NCI-H2029 treated with DMSO at 0.1 percent for 48 hours (cell line): ENCODE results near the gene CCM2L.

ENCODE experiments used
- DNase-seq: peaks from one replicate; lab custom pipeline; 2025; lab: John Stamatoyannopoulos, UW

CCM2L gene

DNA sequence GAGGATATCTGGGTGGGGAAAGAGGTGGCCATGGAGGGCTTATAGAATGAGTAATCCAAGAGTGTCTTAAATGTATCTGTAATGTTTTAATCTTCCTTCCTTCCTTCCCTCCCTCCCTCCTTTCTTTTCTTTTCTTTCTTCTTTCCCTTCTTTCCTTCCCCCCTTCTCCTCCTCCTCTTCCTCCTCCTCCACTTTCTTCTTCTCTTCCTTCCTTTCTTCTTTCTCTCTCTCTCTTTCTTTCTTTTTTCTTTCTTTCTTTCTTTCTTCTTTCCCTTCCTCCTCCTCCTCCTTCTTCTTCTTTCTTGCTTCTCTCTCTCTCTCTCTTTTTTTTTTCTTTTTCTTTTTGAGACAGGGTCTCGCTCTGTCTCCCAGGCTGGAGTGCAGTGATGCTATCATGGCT is 49.0 kb downstream of the CCM2L start:
- no peak for DNase-seq

- DNase-seq, result no peak
Observed at GRCh38 chr20:32062776-32063170, 52.5 kb downstream of the CCM2L start.

DNA sequence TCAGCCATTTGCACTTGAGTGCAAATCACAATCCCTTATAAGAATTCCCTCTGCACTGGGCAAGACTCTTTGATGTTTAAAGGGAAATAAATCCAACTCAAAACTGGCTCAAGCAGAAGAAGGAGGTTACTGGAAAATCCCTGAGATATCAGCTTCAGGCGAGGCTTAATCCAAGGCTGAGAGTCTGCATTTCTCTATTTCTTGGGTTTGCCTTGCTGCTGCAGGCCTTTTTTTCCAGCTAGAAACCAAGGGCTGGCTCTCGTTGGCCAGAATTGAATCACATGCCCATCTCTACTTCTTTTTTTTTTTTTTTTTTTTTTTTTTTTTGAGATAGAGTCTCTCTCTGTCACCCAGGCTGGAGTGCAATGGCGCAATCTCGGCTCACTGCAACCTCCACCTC is 53.5 kb downstream of the CCM2L start:
- no peak for DNase-seq

DNA sequence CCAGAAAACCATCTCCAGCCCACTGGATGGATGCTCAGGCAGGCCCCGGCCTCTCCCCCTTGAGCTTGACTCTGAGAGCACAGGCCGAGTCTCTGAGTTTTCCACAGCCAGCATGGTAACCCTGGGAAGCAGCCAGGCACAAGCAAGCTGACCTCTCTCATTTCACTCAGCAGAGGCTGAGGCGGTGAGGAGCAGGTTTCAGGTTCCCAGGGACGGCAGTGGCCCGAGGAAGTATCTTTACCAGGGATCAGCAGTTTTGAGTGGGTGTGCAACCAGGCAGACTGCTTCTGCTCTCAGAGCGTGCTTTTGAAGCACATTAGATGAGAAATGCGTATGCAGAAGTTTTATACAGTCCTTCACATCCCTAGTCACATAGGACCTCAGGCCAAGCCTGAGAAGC is 54.4 kb downstream of the CCM2L start:
- no peak for DNase-seq

DNA sequence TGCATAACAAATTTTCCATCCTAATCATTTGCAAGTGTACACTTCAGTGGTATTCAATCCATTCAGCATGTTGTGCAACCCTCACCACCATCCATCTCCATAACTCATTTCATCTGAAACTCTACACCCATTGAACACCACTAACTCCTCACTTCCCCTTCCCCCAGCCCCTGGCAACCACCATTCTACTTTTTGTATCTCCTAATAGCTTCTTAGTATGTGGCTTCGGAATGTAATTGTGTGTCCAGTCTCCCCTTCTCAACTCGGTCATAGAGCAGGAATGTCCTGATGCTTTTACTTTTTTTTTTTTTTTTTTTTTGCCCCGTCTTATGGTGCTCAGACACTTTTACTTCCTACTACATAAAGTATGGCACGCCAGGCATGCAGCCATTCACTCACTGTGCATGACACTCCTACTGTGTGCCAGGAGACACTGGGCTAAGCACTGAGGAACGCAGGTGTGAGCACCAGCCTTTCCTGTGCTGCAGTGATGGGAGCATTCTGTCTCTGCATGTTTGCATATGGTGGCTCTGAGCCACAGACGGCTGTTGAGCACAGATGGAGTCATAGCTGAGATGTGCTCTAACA is 57.1 kb downstream of the CCM2L start:
- no peak for DNase-seq

DNA sequence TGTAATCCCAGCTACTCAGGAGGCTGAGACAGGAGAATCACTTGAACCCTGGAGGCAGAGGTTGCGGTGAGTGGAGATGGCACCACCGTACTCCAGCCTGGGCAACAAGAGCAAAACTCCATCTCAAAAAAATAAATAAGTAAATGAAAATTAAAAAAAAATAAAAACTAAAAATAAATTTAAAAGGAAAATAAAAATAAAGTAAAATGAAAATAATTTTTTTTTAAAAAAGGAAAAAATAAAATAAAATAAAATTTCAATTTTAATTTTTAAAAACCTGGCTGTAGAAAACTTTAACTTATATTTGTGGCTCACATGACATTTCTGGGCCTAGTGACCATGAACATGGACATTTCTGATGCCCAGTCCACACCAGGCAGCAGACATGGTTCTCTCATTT is 57.9 kb downstream of the CCM2L start:
- no peak for DNase-seq

DNA sequence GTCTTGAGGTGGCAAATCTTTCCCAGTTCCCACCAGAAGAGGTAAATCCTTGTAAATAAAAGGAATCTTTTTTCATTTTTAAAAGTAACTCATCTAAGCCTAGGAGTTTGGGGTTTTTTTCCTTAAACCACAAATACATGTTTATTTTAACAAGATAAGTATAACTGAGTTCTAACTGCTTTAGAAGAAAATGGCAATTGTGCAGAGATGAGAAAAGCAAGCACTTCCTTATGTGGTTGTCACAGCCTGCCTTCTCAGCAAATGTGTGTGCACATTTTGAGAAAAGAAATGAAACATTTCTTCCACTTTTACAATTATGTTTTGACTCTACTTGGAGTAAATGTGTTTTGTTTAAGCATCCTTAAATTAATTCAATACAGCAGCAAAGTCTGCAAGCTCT is 59.5 kb downstream of the CCM2L start:
- no peak for DNase-seq

DNA sequence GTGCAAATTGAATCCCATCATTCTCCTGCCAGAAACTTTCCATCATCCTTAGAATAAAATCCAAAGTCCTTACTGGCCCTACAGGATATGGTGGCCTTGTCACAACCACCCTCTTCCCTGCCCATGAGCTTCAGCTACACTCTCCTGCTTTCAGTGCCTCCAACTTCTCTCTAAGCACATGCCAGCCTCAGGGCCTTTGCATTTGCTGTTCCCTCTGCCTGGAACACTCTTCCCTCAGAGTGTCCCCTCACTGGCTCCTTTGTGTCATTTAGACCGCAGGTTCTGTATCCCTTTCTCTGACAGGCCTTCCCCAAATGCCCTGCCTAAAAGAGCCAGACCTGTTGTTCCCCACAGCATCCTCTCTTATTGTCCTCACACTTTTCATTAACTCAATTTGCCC is 60.0 kb downstream of the CCM2L start:
- DNase-seq, result no peak

DNA sequence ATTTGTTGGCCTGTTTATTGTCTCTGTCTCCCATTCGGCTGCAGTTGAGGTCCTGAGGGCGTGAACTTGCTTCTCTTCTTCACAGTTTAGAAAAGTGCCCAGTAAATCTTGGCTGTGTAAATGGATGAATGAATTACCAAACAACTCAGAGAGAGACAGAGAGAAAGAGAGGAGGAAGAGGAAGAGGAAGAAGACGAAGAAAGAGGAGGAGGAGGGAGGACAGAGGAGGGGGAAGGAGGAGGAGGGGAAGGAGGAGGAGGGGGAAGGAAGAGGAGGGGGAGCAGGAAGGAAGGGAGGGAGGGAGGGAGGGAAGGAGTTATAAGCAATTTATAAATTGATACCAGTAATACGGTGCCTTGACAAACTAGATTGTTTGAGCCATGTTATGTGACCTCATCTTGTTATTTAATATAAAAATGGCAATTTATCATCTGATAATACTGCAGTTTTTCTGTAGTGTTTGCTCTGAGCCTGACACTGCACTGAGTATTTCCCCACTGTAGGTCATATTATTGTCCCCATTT is 60.5 kb downstream of the CCM2L start:
- no peak for DNase-seq

- DNase-seq, result no peak
Observed at GRCh38 chr20:32071395-32072167, 61.3 kb downstream of the CCM2L start.

- DNase-seq, result no peak
Observed at GRCh38 chr20:32072168-32072750, 62.0 kb downstream of the CCM2L start.

GRCh38 chr20:32075534-32075933 is 65.3 kb downstream of the CCM2L start:
- no peak for DNase-seq

- DNase-seq, result no peak
Observed at GRCh38 chr20:32077190-32077589, 67.0 kb downstream of the CCM2L start.

- no peak for DNase-seq
Observed at GRCh38 chr20:32078322-32078721, 68.1 kb downstream of the CCM2L start.

DNA sequence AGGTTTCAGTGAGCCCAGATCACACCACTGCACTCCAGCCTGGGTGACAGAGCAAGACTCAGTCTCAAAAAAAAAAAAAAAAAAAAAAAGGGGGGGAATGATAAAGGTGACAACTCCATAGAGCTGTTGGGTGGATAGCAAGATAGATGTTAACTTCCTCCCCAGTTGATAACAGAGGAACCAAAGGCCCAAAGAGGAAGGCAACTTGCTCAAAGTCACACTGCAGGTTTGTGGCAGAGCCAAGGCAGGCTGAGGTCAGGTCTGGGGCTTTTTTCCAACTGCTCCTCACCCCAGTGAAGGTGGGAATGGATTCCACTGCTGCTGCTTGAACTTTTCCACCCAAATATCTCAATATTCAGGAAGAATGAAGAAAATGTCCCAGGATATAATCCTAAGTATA is 68.6 kb downstream of the CCM2L start:
- no peak for DNase-seq

DNA sequence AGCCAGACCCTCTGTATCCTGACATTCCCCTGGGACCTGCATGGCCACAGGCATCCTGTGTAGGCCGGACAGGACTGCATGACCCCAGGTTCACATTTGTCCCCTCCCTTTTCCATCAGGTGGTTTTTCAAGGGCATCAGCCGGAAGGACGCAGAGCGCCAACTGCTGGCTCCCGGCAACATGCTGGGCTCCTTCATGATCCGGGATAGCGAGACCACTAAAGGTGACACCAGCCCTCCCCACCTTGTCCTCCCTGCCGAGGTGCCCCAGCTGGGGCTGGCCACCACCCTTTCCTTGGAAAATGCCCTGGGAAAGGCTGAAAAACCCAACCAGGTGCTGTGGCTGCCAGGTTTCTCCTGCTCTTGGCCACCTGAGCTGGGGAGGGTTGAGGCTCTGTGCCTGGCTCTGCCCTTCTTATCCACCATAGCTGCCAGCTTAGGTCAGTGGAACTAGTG is 69.4 kb downstream of the CCM2L start:
- no peak for DNase-seq

DNA sequence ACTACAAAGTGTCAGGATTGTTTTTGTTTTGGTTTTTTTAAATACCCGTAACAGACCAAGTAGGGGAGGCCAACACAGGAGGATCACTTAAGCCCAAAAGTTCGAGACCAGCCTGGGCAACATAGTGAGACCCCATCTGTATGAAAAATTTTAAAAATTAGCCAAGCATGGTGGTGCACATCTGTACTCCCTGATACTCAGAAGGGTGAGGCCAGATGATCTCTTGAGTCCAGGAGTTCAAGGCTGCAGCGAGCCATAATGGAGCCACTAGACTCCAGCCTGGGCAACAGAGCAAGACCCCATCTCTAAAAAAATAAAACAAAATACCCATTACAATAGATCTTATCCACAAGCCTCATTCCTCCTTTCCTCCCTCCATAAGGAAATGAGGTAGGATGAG is 70.5 kb downstream of the CCM2L start:
- no peak for DNase-seq
